SK-N-SH treated with all-trans-retinoic acid at 6 μM for 48 hours (cell line): ENCODE measurements around the gene COG1.

ENCODE experiments used
- ATAC-seq: fragments of 200-7000 bp; cut with Tn5 transposase; 3 replicates; pipeline ENCODE4 v1.9.1; 2020; ENCODE audit warnings: mild to moderate bottlenecking, moderate library complexity
- ARNTL ChIP-seq: fragments of 450-650 bp; formaldehyde crosslinking; IDR thresholded peaks from 2 replicates; pipeline ENCODE4 v1.5.0; 2020; ENCODE audit warnings: low read depth, mild to moderate bottlenecking, moderate library complexity, borderline replicate concordance
- BACH2 ChIP-seq: fragments of 250-450 bp; sonication (Bioruptor Pico); IDR thresholded peaks from 2 replicates; pipeline ENCODE4 v1.9.0; 2021; ENCODE audit warnings: mild to moderate bottlenecking, borderline replicate concordance
- CREB5 ChIP-seq: fragments of 250-450 bp; sonication (Bioruptor Pico); IDR thresholded peaks from 2 replicates; pipeline ENCODE4 v1.5.1; 2020; ENCODE audit warnings: low read depth, mild to moderate bottlenecking, moderate library complexity
- CSDC2 ChIP-seq: fragments of 250-450 bp; sonication (Bioruptor Pico); IDR thresholded peaks from 2 replicates; pipeline ENCODE4 v1.5.0; 2020; ENCODE audit warnings: mild to moderate bottlenecking, moderate library complexity
- CSRNP3 ChIP-seq: fragments of 250-450 bp; sonication (Bioruptor Pico); IDR thresholded peaks from 2 replicates; pipeline ENCODE4 v1.5.1; 2021; ENCODE audit warnings: mild to moderate bottlenecking, moderate library complexity
- ESRRG ChIP-seq: fragments of 250-450 bp; sonication (Bioruptor Pico); IDR thresholded peaks from 2 replicates; pipeline ENCODE4 v1.6.1; 2021; ENCODE audit warnings: mild to moderate bottlenecking
- GLIS3 ChIP-seq: fragments of 250-450 bp; sonication (Bioruptor Pico); IDR thresholded peaks from 2 replicates; pipeline ENCODE4 v1.5.0; 2020; ENCODE audit warnings: mild to moderate bottlenecking, moderate library complexity
- ISL1 ChIP-seq: fragments of 250-450 bp; sonication (Bioruptor Pico); IDR thresholded peaks from 2 replicates; pipeline ENCODE4 v2.1.2; 2022; ENCODE audit warnings: mild to moderate bottlenecking, moderate library complexity
- PATZ1 ChIP-seq: fragments of 250-450 bp; sonication (Bioruptor Pico); IDR thresholded peaks from 2 replicates; pipeline ENCODE4 v1.8.0; 2020; ENCODE audit warnings: mild to moderate bottlenecking, moderate library complexity, borderline replicate concordance
- PPARA ChIP-seq: fragments of 250-450 bp; sonication (Bioruptor Pico); IDR thresholded peaks from 2 replicates; pipeline ENCODE4 v1.5.0; 2020; ENCODE audit warnings: mild to moderate bottlenecking, borderline replicate concordance
- RARB ChIP-seq: fragments of 250-450 bp; sonication (Bioruptor Pico); IDR thresholded peaks from 2 replicates; pipeline ENCODE4 v1.8.0; 2021; ENCODE audit warnings: mild to moderate bottlenecking, moderate library complexity
- SNAI2 ChIP-seq: fragments of 250-450 bp; sonication (Bioruptor Pico); IDR thresholded peaks from 2 replicates; pipeline ENCODE4 v1.5.0; 2020; ENCODE audit warnings: mild to moderate bottlenecking, moderate library complexity
- TCF4 ChIP-seq: fragments of 250-450 bp; sonication (Bioruptor Pico); IDR thresholded peaks from 2 replicates; pipeline ENCODE4 v1.8.0; 2021; ENCODE audit warnings: mild to moderate bottlenecking, moderate library complexity, borderline replicate concordance
- TOX ChIP-seq: fragments of 250-450 bp; sonication (Bioruptor Pico); IDR thresholded peaks from 2 replicates; pipeline ENCODE4 v1.8.0; 2021; ENCODE audit warnings: mild to moderate bottlenecking, moderate library complexity, borderline replicate concordance
- TSHZ2 ChIP-seq: fragments of 250-450 bp; sonication (Bioruptor Pico); IDR thresholded peaks from 2 replicates; pipeline ENCODE4 v1.5.0; 2020; ENCODE audit warnings: mild to moderate bottlenecking, moderate library complexity
- ZFP3 ChIP-seq: fragments of 250-450 bp; sonication (Bioruptor Pico); IDR thresholded peaks from 2 replicates; pipeline ENCODE4 v1.5.0; 2020; ENCODE audit warnings: mild to moderate bottlenecking, moderate library complexity
- ZNF565 ChIP-seq: fragments of 450-650 bp; formaldehyde crosslinking; conservative IDR thresholded peaks from 2 replicates; pipeline ENCODE4 v1.5.0; 2020; ENCODE audit warnings: low read depth, mild to moderate bottlenecking, moderate library complexity
- ZNF70 ChIP-seq: fragments of 450-650 bp; formaldehyde crosslinking; IDR thresholded peaks from 2 replicates; pipeline ENCODE4 v1.5.0; 2020; ENCODE audit warnings: mild to moderate bottlenecking, moderate library complexity
- ZNF8 ChIP-seq: fragments of 450-650 bp; formaldehyde crosslinking; IDR thresholded peaks from 2 replicates; pipeline ENCODE4 v1.5.0; 2020; ENCODE audit warnings: mild to moderate bottlenecking, moderate library complexity

The COG1 gene

GRCh38 chr17:73194514-73195222, 1.8 kb downstream of the COG1 start:
- TF ChIP-seq TCF4: no peak
- no peak for TF ChIP-seq SNAI2 (CRISPR knock-in tag)
- TF ChIP-seq BACH2 (CRISPR knock-in tag): no peak
- no peak for TF ChIP-seq CSDC2 (CRISPR knock-in tag)
- TF ChIP-seq ISL1 (CRISPR knock-in tag): no peak
- no peak for TF ChIP-seq RARB (CRISPR knock-in tag)
- no peak for TF ChIP-seq ARNTL
- TF ChIP-seq CREB5: no peak
- TF ChIP-seq ZNF565: no peak
- no peak for TF ChIP-seq TOX (CRISPR knock-in tag)
- TF ChIP-seq ZNF8 (CRISPR knock-in tag): no peak
- no peak for TF ChIP-seq ZNF70 (CRISPR knock-in tag)
- no peak for TF ChIP-seq CSRNP3
- no peak for TF ChIP-seq GLIS3 (CRISPR knock-in tag)
- no peak for ATAC-seq

- ATAC-seq: no peak
- TF ChIP-seq CSRNP3 (no peak), SNAI2 (CRISPR knock-in tag) (no peak), GLIS3 (CRISPR knock-in tag) (no peak), ZNF565 (no peak), ZNF8 (CRISPR knock-in tag) (no peak), ISL1 (CRISPR knock-in tag) (no peak), CREB5 (no peak), TCF4 (no peak), PATZ1 (no peak), ZFP3 (CRISPR knock-in tag) (no peak), PPARA (CRISPR knock-in tag) (no peak)
Observed at GRCh38 chr17:73196500-73196899, 3.6 kb downstream of the COG1 start.

GRCh38 chr17:73197161-73197560, 4.3 kb downstream of the COG1 start:
- ATAC-seq: no peak
- no peak for TF ChIP-seq CSRNP3
- TF ChIP-seq ESRRG (CRISPR knock-in tag): no peak
- no peak for TF ChIP-seq TSHZ2 (CRISPR knock-in tag)
- TF ChIP-seq ZNF8 (CRISPR knock-in tag): no peak
- TF ChIP-seq CREB5: no peak
